ELR (cell line): ENCODE data around the gene ACACA.
A peak's percentile ranks its signal among the peaks of the same experiment; 100 is the strongest.
"Not testable (repeated sequence)": the region's sequence is repeated elsewhere in the genome, so short reads cannot be mapped to it uniquely, and the experiment has no call there.

Experiments
- DNase-seq: peaks from one replicate; pipeline ENCODE4 v3.0.0-alpha.2; 2015; ENCODE audit warnings: low read depth

The ACACA gene

GRCh38 chr17:37406635-37407461 is at the start of gene ACACA, which contains the start of gene TADA2A:
TSS of gene ACACA (minus strand) at chr17:37406836. CDS start at chr17:37406299, 537 bp downstream.
TSS of gene TADA2A (plus strand) at chr17:37406886. CDS start at chr17:37411366, 4,480 bp downstream.
- DNase-seq, result peak; percentile 90

DNA sequence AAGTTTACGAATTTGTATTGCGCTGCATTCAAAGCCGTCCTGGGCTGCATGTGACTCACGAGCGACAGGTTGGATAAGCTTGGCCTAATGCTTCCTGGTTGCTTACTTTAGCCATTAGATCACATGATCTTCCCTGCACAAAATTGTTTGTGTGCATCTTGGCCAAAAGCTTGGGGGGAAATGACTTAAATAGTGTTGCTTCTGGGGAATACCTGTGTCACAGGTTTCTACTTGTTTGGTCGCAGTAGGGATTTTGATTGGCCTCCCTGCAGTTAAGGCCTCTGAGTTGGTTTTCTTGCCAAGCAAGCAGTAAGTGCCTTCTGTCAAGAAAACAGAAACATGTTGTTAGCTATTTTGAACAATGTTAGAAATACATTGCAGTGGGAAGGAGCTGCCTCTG is 43.5 kb upstream of the ACACA start:
- no peak for DNase-seq

DNA sequence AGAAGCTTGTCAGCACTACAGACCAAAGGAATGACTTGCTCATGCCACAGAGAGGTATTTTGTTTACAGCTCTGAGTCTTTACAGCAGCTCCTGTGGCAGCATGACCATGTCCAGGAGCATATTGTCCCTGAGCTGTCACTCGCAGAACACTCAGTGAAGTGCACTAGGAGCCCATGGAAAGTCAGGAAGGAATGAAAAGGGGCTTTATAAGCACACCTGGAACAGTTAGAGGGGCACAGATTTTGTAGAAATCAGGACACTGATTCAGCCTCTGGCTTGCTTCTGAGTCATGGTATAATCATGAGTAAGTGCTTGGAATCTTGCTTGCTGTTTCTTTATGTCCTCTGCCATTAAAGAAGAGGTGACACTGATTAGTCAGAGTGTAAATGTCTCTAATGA is 41.0 kb upstream of the ACACA start:
- DNase-seq, result peak; percentile 79

GRCh38 chr17:37446027-37446426 is 39.4 kb upstream of the ACACA start:
- no peak for DNase-seq

DNA sequence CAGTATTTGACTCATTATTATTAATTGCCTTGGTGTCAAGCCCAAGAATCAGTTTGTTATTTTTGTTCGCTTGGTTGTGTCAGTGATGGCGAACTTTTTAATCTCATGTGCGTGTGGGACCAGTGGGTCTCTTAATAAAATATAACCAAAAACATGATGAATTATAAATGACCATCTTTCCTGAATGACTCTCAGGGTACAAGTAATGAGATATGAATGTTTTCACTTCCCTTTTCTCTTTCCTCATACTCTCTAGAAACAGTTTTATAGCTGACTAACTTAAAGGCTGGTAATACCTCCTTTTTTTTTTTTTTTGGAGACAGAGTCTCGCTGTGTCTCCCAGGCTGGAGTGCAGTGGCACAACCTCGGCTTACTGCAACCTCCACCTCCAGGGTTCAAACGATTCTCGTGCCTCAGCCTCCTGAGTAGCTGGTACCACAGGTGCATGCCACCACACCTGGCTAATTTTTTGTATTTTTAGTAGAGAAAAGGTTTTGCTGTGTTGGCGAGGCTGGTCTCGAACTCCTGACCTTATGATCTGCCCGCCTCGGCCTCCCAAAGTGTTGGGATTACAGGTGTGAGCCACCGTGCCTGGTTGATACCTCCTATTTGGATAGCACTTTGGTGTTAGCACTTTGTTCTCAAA is 34.9 kb upstream of the ACACA start:
- DNase-seq, result peak; percentile 34

GRCh38 chr17:37440424-37440823 is 33.8 kb upstream of the ACACA start:
- DNase-seq, result no peak

- peak; percentile 16 for DNase-seq
These were observed 31.5 kb upstream of the ACACA start for GRCh38 chr17:37438141-37438540.

DNA sequence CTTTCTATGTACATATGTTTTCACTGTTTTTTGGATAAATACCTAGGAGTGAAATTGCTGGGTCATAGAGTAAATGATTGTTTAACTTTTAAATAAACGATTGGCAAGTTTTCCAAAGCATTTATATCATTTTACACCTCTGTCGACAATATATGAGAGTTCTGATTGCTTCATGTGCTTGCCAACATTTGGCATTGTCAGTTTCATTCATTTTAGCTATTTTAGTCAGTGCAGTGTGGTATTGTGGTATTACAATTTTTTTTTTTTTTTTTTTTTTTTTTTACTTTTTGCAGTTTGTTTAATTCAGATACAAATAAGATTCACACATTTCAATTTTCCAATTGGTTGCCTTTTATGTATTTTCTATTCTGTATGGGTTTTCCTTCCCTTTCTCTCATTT is 26.0 kb upstream of the ACACA start:
- DNase-seq, result no peak

DNA sequence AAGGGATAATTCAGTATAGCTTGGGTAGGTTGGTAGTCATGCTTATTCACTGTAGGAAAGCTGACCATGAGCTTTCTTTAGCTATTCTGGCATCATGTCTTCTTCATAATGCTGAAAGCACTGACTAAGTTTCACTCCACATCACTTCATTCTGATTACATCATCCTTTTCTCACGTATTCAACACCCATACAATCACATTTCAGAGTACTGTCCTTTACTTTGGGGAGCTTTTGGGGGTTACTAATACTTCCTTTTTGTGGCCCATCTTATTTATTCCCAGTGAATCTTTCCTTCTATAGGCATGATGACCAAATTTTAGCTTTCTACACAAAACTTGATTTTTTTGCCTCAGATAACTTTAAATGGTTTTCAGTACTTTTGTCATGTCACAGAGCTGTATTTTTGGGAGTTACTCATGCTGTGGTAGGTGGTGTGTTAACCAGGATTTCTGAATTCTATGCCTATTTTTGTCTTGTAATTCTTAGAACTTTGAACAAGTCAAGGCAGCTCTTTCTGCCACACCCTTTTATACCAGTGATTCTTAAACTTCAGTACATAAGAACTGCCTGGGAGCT is 23.5 kb upstream of the ACACA start:
- peak; percentile 62 for DNase-seq

DNA sequence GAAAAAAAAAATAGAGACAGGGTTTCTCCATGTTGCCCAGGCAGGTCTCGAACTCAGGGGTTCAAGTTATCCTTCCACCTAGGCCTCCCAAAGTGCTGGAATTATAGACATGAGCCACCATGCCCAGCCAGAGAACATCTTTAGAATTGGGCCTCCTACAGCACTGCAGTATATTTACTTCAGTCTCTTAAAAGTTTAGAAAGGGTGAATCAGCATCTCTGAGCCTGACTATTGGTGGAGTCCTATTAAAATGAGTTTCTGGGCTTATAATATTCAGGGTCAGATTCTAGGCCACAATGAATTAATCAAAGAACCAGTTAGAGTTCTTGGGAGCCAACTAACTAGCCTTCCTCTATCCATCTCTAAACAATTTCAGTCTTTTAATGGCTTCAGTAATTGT is 22.8 kb upstream of the ACACA start:
- DNase-seq, result peak; percentile 23

DNA sequence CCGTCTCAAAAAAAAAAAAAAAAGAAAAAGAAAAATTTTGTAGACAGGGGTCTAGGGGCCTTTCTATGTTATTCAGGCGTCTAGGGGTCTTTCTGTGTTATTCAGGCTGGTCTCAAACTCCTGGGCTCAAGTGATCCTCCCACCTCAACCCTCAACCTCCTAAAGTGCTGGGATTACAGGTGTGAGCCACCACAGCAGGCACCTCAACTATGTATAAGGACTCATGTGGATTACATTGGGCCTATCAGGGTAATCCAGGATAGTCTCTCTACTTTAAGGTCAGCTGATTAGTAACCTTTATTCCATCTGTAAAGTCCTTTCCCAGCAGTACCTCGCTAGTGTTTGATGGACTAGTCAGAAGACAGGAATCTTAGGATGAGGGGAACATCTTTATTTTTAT is 22.4 kb upstream of the ACACA start:
- DNase-seq, result no peak

- DNase-seq, result no peak
These were observed 18.6 kb upstream of the ACACA start for GRCh38 chr17:37425268-37425667.

DNA sequence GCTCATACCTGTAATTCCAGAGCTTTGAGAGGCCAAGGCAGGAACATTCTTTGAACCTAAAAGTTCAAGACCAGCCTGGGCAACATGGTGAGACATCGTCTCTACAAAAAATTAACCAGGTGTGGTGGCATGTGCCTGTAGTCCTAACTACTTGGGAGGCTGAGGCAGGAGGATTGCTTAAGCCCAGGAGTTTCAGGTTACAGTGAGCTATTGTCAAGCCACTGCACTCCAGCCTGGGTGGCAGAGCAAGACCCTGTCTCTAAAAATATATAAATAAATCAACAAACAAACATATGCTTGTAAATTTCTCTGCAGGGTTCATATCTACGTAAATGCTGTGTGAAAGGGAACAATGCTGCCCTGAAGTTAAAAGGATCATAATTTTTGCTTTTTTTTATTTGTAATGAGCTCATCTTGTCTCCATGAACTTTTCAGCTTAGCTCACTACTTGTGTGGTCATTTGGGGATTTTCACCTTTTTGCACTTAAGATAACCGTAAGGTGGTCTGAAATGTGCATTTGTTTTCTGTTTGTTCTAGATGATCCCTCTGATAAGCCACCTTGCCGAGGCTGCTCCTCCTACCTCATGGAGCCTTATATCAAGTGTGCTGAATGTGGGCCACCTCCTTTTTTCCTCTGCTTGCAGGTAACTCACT is 16.5 kb upstream of the ACACA start:
- DNase-seq, result no peak

DNA sequence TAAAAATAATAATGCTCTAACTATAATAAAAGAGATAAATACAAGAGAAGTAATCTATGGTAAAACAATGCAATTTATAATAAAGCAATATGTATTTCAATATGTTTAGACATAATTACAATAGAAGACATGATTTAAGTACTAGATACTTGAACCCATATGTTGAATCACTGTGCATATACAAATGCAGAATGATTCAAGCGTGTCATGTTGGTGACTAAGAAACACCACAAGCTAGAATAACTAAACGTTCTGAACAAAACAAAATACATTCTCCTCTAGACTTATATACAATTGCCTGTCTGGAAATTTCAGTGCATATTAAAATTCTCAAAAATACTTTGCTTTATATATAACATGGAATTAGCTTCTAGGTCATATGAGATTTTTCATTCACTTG is 11.2 kb upstream of the ACACA start:
- DNase-seq, result peak; percentile 64

GRCh38 chr17:37413875-37414519 is 7.4 kb upstream of the ACACA start:
- DNase-seq, result peak; percentile 45

DNA sequence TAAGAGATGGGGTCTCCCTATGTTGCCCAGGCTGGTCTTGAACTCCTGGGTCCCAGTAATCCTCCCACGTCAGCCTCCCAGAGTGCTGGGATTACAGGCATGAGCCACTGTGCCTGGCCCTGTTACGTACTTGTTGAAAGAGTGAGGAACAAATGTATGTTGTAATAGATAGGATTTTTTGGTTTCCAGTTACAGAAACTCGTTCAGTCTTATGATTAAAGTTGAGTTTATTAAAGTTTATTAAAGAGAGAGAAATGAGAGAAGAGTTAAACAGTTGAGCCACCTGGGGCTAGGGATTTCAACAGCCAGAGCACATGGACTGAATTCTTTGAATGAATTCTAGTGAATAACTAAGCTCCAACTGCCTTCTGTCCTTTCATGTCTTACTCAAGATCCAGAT is 3.7 kb upstream of the ACACA start:
- no peak for DNase-seq

- not testable (repeated sequence) for DNase-seq
These were observed 1.5 kb upstream of the ACACA start for GRCh38 chr17:37408145-37408479.

DNA sequence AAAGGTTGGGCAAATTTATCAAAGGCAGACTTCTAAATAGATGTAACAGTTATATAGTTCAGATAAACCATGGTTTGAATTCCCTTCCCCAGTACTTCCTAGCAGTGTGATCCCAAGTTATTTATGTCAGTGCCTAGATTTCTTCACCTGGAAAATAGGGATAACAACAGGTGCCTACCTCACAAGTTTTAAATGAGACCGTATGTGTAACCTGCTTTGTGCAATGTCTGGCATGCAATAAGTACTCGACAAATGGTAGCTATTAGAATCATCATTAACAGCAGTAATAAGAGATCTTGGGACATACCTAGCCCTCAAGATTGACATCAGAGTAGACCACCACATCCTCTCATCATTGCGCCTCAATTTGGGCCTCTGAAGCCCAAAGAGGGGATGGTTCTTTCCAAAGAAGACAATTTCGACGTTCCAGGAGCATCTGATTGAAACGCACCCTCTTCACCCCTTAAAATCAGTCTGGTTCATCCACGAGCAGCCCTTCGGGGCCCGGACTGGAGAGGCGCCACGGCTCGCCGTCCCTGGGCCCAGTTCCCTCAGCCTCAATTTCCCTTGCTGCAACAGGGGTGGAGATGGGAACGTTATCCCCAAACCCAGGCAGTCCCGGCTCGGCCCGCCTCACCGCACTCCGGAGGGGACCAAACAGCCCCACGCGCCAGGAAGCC is 541 bp downstream of the ACACA start:
- no peak for DNase-seq

DNA sequence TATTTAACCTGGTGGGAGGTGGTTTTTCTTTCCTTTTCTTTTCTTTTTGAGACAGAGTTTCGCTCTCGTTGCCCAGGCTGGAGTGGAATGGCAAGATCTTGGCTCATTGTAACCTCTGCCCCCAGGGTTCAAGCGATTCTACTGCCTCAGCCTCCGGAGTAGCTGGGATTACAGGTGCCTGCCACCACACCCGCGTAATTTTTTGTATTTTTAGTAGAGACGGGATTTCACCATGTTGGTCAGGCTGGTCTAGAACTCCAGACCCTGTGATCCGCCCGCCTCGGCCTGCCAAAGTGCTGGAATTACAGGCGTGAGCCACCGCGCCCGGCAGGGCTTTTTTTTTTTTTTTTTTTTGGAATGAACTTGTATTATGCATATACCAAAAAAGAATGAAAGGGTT is 1.1 kb downstream of the ACACA start:
- DNase-seq, result not testable (repeated sequence)

- no peak for DNase-seq
These were observed 6.1 kb downstream of the ACACA start for GRCh38 chr17:37400505-37400904.

GRCh38 chr17:37399265-37399803 is 7.3 kb downstream of the ACACA start:
- peak; percentile 42 for DNase-seq
